ENCODE measurements around the gene HOPX.
"Not testable (repeated sequence)": the region's sequence is repeated elsewhere in the genome, so short reads cannot be mapped to it uniquely, and the experiment has no call there.

The HOPX gene

GRCh38 chr4:56653461-56654237, 27.4 kb downstream of the HOPX start:
- peak; percentile 22 for DNase-seq

GRCh38 chr4:56652196-56652595, 28.9 kb downstream of the HOPX start:
- DNase-seq, result no peak

- no peak for DNase-seq
Observed at GRCh38 chr4:56651056-56651350, 30.1 kb downstream of the HOPX start.

GRCh38 chr4:56650262-56651055, 30.6 kb downstream of the HOPX start:
- DNase-seq, result no peak

DNA sequence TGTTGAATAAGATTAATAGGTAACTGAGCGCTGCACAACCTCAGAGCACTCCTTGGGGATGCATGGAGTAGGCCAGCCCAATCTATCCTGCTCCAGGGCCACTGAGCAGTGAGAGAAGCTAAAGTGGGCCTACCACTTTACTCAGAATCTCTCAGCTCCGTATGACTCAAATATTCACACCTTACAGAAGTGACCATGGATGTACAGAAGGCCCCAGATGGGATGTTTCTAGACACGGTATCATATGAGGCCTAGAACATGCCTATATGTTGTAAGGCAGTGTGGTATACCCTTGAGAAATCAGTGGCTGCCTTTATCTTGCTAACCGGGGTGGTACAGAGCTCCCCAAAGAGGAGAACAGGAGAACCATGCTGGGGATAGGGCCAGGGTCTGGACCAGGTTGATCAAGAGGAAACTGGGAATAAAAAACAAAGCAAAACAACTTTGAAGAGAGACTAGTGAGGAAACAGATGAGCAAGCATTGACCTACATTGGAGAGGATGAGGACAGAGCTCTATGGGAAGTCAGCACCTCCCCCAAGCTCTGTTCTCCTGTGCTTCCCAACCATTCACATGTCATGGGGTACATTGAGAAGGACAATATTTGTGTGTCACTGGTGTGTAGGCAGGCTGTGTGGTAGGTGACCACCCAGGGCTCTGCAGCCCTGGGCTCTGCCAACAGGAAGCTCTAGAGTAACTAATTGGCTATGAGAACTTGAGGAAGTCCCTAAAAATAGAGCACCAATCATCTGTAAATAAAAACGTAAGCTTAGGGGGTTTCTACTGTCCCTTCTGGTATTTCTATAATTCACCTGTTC, 31.4 kb downstream of the HOPX start:
- DNase-seq, result no peak

GRCh38 chr4:56648824-56649151, 32.3 kb downstream of the HOPX start:
- no peak for DNase-seq

- DNase-seq, result no peak
Observed at GRCh38 chr4:56648021-56648823, 32.9 kb downstream of the HOPX start.

DNA sequence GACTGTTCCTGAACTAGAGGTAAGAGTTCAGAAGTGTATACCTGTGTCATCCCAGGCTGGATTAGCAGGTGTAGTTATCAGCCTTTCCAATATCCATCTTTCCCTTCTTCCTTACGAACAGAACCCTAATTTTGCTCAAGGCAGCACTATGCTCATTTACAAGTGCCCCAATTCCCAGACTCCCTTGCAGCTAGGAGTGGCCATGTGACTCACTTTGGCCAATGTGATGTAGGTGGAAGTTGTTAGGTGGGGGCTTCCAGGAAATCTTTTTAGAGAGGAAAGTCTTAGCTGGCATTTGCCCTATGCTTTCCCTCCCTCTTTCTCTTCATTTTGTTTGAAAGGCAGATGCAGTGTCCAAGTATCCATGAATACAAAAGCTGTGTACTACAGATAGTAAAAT, 34.8 kb downstream of the HOPX start:
- DNase-seq, result no peak

DNA sequence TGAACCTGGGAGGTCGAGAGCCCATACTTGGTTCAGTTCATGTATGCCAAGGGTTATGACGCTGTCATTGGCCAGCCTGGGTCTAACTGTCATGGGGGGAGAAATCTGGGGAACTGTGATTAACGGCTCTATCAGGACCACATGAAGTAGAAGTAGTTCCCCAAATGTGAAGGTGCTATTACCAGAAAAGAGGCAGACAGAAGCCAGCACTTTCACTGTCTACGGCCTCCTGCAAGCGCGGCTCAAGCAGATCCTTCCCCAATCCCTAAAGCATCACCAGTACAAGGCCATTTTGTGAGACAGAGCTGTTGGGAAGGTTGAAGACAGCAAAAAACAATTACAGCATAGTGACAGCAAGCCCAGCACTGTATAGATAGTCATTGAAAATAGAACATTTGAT, 37.5 kb downstream of the HOPX start:
- DNase-seq, result no peak

DNA sequence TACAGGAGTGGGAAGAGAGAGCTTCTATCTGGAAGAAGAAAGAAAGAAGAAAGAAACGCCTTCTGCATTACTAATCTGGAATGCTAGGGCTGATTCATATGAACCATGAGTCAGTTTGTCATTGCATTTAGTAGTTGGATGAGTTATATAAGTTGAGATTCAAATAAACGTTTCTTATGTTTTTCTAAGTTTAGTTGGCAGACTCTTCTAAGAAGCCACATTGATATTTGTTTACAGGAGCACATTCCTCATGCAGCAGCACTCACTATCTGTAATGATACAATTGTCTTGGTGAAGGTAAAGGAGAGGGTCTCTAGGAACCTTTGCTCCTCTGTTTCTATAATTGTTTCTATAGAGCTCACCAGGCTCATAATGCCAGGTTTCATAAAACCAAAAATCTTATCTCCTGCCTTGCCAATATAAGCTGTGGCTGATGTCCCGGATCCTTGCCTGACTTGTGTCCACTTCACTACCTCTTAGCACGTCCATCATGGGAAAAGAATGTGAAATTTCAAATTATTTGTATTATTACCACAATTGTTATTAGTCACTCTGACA, 39.5 kb downstream of the HOPX start:
- no peak for DNase-seq

DNA sequence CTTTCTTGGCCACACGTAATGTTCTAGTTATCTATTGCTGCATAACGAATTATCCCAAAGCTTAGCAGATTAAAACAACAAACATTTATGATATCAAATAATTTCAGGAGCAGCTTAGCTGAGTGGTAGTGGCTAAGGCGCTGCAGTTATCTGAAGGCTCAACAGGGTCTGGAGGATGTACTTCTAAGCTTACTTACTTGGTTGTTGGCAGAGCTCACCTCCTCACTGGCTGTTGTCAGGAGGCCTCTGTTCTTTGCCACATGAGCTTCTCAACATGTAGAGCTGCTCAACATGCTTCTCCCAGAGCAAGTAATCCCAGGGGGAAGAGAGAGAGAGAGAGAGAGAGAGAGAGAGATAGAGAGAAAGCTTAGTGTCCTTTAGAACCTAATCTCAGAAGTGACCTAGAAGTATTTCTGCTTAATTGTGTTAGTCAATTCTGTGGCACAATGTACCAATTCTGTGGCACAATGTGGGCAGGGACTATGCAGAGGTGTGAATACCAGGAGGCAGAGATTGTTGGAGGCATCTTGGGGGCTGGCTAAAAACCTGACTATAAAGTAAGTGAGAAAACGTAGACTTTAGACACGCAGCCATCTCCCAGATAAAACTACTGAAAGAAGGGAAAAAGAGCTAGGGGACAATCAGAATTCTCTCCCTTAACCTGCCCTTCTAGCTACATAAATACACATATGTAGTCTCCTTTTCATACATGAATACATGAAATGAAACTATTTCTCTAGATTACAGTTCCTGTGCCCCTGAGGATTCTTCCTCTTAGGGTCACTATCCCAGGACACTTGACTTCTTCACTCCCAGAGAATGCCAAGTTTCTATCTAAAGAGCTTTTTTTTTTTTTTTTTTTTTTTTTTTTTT, 40.2 kb downstream of the HOPX start:
- DNase-seq, result no peak

DNA sequence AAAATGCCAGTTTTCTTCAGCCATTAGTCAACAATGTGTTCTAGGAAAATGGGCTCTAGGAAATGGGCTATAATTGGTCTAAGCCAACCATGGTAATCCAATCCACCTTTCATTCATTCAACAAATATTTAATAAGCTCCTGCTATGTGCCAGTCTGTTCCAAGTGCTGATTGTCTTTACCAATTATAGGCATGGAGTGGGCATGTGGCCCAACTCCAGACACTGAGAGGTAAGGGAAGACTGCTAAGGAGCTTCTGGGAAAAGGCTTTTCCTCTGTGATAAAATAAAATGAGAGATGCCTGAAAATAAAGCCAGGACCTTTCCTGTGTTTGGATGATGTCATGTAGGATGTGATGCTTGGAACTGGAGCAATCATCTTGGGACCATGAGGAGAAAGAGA, 43.3 kb downstream of the HOPX start:
- DNase-seq, result no peak

DNA sequence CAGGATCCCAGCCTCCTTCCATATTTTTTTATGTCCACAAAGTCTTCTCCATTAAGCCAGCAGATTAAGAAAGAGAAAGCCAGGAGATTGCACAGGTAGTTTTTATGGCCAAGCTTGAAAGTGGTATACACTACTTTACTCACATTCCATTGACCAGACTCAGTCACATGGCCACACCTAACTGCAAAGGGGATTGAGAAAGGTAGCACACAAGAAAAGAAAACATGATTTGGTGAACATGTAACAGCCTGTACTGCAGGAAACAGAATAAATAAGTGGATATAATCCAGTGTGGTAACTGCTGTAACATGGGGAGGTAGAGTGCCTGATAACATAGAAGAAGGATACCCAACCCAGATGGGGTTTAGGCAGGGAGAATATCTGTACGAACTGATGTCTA, 43.9 kb downstream of the HOPX start:
- DNase-seq, result no peak

GRCh38 chr4:56634954-56635353, 46.1 kb downstream of the HOPX start:
- not testable (repeated sequence) for DNase-seq

DNA sequence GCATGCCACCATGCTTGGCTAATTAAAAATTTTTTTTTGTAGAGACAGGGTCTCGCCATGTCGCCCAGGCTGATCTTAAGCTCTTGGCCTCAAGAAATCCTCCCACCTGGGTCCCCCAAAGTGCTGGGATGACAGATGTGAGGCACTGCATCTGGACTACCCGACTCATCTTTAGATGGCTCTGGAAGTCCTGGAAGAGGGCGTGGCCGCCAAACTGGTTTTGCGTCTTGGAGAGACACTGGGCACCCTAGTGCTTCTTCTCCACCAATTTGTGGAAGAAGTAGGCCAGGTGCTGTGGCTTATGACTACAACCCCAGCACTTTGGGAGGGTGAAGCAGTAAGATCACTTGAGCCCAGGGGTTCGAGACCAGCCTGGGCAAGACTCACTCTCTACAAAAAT, 47.6 kb downstream of the HOPX start:
- no peak for DNase-seq

GRCh38 chr4:56630876-56631666, 50.0 kb downstream of the HOPX start:
- DNase-seq, result no peak

DNA sequence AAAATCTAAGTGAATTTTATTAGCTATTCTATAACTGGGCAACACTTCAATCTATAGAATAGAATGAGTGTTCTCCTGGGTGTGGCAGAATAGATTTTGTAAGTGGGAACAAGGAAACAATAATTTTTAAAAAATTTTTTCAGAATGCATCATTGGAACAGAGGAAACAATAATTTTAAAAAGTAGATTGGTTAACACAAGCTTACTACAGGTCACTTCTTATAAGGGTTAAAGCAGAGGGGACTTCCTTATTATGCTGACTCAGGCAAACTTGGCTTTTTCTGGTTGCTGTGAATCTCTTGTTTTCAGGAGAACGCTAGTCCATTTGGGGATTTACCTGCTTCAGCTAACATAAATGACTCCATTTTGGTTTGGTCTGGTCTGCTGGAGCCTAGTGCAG, 52.5 kb downstream of the HOPX start:
- DNase-seq, result no peak

DNA sequence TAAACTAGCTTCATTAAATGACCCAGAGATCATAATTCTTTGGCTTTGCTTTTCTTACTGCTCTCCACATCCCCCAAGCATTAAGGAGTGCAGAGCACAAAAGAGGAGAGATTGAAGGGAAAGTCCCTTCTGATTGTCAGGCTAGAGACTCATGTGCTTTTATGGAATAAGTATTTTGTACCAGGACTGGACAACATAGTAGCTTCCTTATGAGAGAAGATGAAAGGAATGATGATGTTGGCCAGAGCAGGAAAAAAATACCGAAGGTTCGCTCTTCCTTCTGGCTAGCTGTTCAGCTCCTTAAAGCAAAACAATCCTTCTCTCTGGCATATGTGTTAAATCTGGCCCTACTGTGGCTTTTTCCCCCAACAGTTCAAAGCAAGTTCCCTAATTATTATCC, 53.1 kb downstream of the HOPX start:
- no peak for DNase-seq

DNA sequence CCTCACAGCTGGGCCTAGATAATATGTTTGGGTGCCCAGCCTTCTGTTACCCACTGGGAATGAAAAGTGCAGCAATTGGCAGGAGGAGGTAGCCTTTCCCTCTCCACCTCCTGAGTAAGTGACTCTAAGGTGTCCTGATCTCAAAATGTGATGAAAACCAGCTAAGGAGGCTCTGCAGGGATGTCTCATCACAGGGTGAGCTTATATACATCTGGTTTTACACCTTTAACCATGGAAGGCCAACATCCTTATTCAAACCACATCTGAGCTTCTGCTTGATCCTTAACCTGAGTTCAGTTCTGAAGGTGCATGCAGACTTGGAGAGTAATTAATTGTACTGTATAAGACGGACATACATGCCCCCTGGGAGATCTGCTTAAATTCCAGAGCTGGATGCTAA, 53.7 kb downstream of the HOPX start:
- DNase-seq, result no peak

GRCh38 chr4:56626963-56627362, 54.1 kb downstream of the HOPX start:
- no peak for DNase-seq

GRCh38 chr4:56626420-56626819, 54.7 kb downstream of the HOPX start:
- DNase-seq, result no peak

Measured in activated T-cell treated with anti-CD3 and anti-CD28 coated beads, Interleukin-2, amount 50 U/mL, for 1 hour (primary cell).